ENCODE measurements around the gene SPDEF.

The SPDEF gene

DNA sequence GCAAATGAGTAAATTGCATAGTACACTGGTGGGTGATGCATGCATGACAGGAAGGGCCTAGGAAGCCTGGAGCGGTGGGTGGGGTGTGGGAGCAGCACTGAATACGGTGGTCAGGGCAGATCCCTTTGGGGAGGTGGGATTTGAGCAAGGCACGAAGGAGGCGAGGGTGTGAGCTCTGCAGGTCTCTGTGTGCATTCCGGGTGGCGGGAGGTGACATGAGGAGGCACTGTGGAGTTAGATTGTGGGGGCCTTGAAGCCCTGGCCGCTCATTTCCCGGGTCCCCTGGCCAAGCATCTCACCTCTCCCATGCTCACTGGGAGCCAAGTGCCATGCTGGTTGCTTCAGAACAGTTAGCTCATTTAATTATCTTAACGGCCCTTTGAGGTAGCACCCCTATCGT is 6.2 kb upstream of the SPDEF start:
- DNase-seq = no peak

DNA sequence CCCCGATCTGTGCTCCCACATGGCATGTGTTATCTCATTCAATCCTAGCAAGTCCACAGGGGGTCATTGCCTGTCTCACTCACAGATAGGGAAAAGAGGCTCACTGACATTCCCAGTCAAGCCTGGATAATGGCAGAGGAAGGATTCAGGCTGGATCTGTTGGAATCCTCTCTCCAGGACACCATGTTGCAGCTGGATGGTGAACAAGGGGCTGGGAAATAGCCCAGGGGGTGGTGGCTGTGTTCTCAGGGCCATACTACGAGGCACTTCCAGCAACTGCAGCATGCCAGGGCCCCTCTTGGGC is 5.0 kb upstream of the SPDEF start:
- DNase-seq = no peak

DNA sequence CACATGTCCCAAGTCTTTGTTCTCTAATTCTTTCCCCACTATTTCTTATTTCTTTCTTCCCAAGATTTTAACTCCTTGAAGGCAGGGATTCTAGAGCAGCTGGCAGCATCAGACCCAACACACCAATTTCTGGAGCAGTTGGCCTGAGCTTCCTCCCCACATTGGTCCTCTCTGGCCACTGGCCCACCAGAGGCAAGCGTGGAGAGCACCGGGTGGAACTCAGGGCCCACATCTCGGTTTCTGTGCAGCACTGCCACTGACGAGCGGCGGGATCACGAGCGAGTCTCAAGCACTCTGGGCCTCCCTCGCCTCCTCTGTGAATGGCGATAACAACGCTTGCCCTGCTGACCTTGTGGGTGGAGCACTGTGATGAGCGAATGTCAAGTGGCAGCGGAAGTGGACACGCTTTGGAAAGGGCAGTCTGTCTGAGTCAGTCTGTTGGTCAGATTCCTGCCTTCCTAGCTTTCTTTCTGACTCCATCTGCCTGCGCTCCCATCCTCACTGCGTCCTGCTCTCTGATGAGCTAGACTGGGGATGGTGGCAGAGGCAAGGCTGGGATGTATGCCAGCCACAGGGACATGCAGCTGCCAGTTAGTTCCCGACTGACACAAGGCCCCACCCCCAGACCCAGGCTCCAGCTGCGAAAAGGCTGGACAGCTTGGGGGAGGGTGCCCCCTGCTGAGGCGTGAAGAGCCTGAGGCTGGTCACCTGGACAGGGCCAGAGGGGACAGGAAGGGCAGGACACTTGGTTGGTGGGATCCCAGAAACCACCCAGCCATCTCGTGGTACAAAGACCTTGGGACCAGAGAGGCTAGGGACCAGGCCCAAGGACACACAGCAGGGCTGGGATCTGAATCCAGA is 4.5 kb upstream of the SPDEF start:
- DNase-seq = no peak

DNA sequence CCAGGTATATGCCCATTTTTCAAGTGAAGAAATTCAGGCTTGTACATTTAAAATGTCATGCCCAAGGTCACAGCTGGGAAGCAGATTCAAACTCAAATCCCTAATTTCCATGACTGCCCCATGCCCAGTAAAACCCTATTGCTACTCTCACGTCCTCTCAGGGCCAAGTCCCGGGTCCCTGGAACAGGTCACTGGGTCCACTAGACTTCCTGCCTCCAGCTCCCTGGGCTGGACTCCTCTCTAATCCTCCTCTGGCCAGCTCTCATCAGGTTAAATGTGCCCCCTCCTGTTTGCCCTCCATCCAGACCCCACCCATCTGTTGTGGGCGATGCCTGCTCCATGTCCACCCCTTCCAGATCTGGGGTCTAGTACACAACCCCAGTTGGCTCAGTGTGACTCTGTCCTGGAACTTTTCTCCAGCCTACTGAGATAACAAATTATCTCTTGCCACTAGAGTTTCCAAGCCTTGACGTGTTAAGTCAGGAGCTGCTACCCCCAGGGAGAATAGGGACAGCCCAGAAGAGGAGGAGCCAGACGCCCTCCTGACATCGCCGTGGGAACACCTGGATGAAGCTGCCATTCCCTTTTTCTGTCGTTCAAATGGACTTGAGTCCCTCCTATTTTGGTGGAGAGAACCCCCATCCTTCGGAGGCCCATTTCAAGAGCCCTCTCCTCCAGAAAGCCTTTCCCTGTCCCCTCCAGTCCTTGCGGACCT is 3.7 kb upstream of the SPDEF start:
- DNase-seq = no peak

DNA sequence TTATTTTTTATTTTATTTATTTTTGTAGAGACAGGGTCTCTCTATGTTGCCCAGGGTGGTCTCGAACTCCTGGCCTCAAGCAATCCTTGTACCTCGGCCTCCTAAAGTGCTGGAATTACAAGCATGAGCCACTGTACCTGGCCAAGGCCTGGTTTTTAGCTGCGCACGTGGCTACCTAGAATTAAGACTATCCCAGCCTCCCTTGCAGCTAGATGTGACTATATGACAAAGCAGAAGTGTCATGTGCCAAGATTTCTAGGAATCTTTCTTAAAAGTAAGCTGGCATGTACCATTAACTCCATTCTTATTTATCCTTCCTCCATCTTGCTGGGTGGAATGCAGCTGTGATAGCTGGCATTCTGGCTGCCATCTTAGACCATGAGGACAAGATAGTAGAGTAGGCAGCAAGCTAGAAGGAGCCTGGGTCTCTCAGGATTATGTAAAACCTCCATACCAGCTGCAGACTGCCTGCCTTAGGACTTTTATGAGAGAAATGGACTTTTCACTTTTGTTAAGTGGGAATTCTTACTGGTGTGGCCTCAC is 2.1 kb upstream of the SPDEF start:
- DNase-seq = no peak

DNA sequence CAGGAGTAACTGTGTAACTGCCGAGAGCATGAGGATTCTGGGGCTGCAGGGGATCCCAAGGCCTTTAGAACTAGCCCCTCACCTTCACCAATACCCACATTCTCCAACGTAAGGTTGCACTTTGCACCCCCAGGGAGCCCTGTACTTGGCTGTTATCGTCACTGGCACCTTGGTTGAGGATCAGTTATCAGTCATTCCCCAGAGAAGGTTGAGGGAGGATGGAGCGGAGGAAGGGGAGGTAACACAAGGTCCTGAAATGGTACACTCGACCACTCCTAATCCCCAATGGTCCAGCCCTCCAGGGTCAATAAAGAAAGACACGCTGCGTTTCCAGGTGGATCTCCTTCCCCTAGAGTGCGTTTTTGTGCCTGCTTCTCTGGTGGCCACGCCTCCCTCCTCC is 1.1 kb upstream of the SPDEF start:
- no peak for DNase-seq

DNA sequence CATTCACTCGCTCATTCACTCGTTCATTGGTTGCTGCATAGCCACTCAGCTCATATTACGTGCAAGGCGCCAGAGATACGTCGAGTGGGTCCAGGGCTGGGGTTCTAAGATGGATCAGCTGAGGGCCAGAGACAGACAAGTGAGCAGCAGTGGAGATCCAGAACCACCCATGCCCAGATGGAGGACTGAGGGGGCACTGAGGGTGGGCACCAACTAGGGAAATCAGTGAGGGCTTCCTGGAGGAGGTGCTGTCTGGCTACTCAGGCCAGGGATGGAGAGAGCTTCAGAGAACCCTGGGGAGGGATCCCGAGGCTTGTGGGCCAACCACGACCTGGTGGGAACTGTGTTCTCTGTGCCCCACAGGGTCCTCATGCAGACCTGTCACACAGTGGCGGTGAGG is 364 bp upstream of the SPDEF start:
- no peak for DNase-seq

DNA sequence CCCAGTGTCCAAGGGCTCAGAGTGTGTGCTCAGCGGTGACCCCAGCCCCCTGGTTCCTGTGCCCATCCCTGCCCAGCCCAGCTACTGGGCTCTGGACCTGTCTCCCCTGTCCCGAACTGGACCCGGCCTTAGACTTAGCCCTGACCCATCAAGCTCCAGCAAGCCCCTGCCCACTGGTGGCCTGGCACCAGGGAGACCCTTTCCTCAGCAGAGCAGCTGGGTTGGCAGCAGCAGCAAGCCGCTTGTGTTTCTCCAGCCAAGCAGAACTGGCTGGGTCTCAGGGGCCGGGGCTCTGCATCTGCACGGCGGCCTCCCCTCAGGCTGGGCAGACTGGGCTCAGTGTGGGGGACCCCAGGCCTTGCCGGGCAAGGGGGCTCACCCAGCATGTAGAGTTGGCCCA is 801 bp downstream of the SPDEF start:
- no peak for DNase-seq

DNA sequence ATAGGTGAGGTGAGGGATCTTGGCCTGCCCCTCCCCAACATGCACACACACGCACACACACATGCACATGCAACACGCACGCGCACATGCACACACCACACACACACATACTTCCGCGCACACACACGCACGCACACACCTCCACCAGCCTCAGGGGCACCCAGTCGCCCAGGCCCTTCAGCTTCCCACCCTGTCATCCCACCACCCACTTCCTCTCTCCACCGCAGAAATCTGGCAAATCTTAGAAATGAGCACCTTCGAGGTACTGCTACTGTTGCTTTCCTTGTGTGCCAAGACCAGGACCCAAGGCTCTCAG is 1.2 kb downstream of the SPDEF start:
- DNase-seq = no peak

DNA sequence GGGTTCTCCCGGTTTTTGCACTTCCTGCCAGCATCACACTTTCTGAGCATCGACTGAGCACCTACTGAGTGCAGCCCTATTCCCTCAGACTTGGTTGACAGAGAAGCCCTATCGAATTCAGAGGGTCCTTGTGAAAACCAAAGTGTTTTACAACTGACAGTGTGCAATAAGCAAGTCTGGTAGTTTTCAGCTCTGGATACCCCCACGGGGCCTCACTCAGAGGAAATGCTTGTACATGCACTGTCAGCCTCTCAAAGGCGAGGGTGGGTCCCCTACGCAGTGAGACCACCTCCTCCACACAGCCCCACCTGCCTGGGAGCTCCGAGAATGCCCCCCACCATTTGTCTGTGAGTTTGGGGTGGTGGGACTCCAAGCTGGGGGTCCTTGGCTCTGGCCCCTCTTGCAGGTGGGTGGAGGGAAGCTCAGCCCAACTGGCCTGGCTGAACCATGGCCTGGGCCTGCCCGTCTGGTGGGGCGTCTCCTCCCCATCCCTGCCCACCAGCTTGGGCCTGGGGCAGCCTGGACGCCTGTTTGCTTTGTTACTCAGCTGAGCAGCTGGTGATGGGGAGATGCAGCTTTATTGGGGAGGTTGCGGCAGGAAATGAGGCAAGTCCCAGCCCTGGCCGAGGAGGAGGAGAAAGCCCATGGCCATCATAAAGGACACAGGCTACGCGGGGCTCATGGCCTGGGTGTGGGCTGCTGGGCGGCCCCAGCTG is 1.7 kb downstream of the SPDEF start:
- no peak for DNase-seq

DNA sequence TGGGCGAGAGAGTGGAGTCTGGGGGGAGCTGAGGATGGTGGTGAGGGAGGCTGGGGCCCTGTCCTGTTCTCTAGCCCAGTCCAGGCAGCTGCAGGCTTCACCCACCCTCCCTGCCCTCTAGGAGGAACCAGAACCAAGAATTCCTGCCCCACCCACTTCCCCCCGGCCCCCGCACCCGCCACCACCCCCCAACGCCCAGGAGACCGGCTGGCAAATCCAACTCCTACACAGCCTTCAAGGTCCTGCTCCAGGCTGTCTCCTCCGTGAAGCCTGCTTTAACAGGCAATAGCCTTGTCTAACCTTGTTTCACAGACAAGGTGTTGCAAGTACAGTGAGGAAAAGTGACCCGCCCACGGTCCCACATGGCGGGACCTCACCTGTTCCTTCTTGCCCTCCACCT is 2.4 kb downstream of the SPDEF start:
- DNase-seq = no peak

DNA sequence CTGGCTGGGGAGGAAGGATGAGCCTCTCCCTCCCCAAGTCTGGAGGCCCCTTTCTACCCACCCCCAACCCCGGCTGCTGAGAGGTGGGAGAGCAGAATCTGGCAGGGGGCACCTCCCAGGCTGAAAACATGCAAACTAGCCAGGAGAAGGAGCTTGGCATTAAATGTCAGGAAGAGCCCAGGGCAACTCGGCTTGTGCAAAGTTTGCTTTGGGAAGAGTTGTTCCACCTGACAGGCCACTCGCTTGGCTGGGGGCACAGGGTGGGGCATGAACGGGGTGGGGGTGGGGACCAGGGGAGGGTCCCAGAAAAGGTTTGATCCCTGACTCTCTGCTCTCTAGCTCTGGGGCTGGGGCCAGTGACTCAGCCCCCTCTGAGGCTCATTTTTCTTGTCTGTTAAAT is 3.0 kb downstream of the SPDEF start:
- no peak for DNase-seq

DNA sequence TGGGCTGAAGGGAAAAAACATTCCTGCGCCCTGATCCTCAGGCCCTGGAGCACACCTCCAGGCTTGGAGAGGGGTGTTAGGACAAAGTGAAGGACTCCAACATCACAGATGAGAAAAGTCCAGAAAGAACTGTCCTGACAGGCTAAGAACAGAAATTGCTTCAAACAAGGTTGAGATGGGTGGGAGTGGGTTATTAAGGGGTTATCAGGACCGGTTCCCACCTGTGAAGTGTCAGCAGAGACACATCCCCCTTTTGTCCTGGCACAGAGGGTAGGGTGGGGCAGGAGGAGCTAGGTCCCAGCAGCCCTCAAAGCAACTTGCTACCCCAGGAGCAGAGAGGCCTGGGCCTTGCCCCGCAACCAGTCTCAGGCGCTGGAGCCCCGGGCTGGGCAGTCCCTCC is 3.5 kb downstream of the SPDEF start:
- no peak for DNase-seq

DNA sequence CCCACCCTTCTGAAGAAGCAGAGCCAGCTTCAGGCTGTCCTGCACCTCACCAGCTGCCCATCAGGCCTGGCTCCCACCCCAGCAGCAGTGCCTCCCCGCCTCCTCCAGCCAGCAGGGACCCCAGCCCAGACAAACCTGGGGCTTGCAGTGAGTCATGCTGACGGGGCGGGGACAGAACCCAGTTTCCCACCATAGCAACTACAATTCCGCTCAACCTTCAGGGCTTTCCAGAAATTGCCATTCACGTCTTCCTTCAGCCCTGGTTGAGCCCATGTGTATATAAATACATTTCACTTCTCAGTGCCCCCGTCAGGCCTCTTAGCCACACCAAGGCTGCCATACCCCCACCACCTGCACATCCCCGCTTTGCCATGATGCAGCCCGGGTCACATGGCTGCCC is 4.4 kb downstream of the SPDEF start:
- DNase-seq = no peak

DNA sequence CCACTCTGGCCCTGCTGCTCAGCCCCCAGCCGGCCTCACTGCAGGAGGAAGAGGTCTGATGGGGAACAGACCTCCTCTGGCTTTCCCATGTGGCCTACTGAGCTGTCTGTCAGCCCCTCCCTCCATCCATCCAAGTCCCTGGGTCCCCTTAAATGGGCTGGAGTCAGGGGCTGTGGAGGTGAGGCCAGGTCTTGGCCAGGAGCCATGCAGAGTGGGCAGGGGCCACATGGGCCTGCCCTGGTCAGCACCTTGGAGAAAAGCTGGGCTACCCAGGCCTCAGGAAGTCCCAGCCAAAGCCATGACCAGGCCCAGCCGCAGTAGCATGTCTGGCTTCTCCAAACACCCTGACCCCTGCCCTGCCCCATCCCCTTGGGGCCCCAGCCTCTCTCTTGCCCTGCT is 6.3 kb downstream of the SPDEF start:
- no peak for DNase-seq

DNA sequence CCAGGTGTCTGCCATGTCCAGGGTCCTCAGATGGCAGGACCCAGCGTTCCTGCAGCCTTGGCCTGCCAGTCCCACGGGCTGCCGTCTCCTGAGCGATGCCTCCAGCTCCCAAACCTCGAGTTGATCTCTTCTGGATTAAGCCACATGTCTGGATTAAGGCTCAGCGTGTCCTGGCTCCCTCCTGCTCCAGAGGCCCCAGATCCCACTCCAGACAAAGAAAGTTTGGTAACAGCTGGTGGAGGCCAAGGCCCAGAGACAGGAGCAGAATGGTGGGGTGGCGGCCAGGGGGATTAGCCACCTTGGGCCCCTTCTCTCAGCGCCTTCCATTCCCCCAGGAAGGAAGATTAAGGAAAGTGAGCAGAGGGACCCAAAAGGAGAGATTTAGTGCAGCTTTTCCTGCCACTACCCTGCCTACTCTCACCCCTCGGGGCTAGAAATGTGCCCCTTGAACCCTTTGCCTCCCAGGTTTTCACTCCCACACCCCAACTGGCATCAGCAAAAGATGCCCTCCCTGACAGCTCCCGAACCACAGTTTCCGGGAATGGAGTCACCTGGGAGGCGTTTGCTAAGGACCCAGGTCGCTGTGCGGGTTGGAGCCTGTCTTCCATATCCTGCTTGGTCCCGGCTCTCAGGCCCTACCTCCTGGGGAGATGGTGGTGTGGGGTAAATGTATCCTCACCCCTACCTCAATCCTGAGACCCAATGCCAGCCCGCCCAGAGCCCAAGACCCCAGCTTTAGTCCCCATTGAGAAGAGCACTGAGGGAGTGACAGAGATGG is 6.9 kb downstream of the SPDEF start:
- no peak for DNase-seq

DNA sequence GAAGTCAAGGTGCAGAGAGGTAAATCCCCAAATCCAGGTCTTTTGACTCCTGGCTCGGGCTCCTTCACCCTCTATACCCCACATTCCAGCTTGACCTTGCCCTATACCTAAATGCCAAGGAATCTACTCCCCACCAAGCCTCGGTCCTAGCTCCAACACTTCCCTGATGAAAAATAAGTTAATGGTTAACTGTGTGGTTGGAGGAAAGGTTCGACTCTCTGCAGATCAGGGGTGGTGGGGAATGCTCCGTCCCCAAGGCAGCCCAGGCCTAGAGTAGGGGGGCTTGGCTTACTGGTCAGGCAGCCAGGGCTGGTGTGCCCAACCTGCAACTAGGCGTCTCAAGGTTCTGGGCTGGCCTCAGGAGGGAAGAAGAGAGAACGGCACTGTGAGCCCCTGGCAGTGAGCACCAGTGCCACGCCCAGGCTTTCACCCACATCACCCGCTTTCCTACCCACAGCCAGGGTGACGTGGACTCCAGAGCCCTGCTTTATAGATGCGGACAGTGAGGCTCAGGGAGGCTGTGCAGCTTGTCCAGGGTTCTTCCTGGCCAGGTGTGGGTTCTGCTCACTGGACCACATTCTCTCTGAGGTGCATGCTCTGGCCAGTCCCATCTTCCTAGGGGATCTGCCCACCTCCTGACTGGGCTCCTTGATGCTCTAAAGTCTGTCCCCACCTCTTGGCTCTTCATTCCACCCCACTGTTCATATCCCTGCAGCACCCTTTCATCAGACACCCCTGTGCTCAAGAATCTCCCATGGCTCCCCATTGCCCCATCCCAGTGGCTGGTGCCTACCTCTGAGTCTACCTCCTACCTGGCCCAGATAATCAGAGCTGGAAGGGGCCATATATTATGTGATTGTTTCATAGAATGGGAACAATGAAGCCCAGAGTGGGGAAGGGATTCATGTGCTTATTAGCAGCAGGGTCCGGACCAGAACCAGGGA is 8.2 kb downstream of the SPDEF start:
- no peak for DNase-seq

DNA sequence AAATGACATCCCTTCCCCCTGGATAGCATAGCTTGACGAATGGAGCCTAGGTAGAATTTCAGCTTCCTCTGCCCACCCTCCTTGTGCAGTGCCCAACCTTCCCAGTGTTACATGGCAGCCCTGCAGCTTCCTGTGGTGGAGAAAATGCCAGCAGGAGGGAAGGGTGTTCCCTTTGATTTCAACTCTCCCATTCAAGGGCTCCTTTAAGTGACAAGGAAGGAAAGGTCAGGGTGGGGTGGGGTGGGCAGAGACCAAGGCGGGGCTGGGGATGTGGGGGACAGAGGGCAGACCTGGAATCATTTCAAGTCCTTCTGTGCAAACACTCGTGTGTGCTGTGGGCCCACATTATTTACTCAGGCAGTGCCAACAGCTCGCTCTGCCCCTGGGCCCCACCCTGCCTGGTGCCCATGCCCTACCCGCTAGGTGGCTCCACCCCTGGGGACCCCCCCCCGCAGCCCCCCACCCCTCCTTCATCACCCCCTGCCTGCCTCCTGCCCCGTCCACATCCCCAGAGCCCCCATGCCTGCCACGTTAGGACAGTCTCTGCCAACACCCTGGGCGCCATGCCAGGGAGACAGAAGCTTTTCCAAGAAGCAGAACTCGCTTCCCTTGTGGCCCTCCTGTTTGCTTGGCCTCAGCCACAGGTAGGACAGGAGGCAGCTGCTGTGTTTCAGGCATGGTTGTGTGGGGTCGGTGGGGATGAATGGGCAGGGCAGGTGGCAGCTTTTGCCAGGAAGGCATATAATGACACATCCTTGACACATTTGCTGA is 9.4 kb downstream of the SPDEF start:
- no peak for DNase-seq

DNA sequence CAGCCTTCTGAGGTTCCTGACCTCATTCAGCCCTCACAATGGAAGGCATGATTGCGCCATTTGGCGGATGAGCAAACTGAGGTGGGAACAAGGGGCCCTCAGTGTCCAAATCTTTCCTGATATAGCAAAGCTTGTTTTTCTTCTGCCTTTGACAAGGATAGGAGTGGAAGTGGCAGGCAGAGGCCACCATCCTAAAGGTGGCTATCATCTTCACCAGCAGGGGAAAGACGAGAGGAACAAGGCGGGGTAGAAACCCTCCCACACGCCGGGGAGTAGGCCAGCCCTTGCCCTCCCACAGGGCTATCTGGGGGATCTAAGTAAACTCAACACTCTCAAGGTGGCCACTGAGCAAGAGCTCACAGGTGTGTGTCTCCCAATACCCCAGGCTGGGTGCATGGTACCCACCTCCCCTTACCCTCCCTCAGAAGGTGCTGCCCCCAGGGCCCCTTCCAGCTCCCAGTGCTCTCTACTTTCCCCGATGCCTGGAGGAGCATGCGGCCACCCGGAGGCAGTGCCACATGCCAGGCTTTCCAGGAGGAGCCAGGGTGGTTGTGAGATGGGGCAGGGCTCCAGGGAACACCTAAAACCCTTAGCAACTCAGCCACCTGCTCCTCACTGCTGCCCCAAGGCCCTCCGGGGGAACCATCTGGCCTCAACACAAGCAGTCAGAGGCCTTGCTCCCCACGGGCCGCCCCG is 11.2 kb downstream of the SPDEF start:
- DNase-seq = no peak

DNA sequence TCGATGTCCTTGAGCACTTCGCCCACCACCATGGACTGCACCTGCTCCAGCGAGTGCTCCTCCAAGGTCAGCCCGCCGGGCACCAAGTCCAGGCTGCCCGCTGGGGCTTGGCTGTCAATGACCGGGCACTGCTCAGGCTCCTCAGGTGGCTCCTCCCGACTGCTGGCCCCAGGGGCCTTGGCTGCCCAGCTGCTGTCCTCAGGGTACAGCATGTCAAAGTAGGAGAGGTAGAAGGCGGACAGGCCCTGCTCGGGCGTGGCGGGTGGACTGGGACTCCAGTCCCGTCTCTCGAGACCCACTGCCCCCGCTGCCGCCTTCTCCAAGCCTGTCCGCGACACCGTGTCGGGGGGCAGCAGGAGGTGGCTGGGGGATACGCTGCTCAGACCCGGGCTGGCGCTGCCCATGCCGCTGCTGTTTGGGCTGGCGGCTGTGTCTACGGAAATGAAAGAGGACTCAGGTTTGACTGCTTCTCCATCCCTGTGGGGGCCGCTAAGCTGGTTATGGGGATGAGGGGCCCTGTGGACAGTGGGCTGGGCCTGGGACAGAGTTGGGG is 12.0 kb downstream of the SPDEF start:
- DNase-seq = no peak

All from HCEC 1CT (cell line).